Spinal cord (tissue), 10 donors: ENCODE measurements around the gene TCF20. TPM values are rescaled to one million over a fixed set of nuclear protein-coding genes. Genes with fewer than 3 reads are reported as not detected.

ENCODE experiments used
- DNase-seq, 6 donors: peaks; one replicate each; pipeline versions ENCODE4 v3.0.0 to v3.0.0-alpha.2; 2013 to 2015; ENCODE audit warnings: low spot score in 6 of 6, low read depth in 4 of 6
- H3K27ac ChIP-seq: one replicate; pipeline ENCODE4 v1.5.1; 2013; ENCODE audit warnings: low read depth, low read length, control low read depth
- H3K27me3 ChIP-seq: one replicate; pipeline ENCODE4 v1.6.1; 2013; ENCODE audit warnings: low read length; ENCODE audit not compliant: control insufficient read depth, insufficient read depth
- H3K36me3 ChIP-seq: one replicate; pipeline ENCODE4 v1.6.1; 2013; ENCODE audit warnings: low read length; ENCODE audit not compliant: control insufficient read depth, insufficient read depth
- H3K4me1 ChIP-seq: one replicate; pipeline ENCODE4 v1.6.1; 2013; ENCODE audit warnings: low read length; ENCODE audit not compliant: control insufficient read depth, insufficient read depth
- H3K4me3 ChIP-seq: one replicate; pipeline ENCODE4 v1.5.1; 2013; ENCODE audit warnings: low read depth, low read length, control low read depth
- H3K9me3 ChIP-seq: one replicate; pipeline ENCODE4 v1.6.1; 2013; ENCODE audit warnings: low read length; ENCODE audit not compliant: control insufficient read depth, insufficient read depth
- WGBS: methylation state at CpG from one replicate; pipeline ENCODE4 v1.1.5; 2013; ENCODE audit warnings: missing lambda C conversion rate; ENCODE audit not compliant: insufficient coverage; 5-methylcytosine and 5-hydroxymethylcytosine counted together
- polyA plus RNA-seq, 2 donors: library from polyadenylated mRNA; unstranded; fragments of 120-200 nt; gene quantifications; one replicate each; pipeline ENCODE4 v1.2.1, GENCODE V29; 2013; ENCODE audit not compliant: insufficient read length in 2 of 2
- total RNA-seq, 2 donors: library from RNA; depleted of rRNA in 1 of 2; stranded (reverse); fragments of 120-200 nt in 1 of 2; fragments of >200 nt in 1 of 2; gene quantifications; one replicate each; pipeline versions ENCODE4 v1.2.3 to v1.2.4, GENCODE V29; 2013 to 2014
- donor health status: healthy.

Gene TCF20
- total and polyA plus RNA-seq, 4 donors: 25.3 to 32.0 (median 29.5) TPM

DNA sequence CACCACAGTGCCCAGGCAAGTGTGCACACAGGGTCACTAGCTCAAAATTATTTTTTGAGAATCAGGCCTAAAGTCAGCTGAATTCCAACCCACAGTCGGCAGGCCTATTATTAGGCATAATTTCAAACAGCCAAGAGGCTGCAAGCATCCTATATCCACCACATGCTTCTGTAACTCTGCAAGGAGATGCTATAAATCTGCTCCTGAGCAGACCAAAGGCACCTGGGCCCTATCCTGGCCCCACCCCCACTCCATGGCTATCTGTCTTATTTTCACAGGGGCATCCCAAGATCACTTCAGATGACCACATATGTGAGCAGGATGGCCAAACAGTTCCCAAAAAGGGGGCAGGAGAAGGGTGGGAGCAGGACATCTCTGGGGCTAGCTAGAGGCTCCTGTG lies 44.6 kb downstream of the TCF20 start:
- Histone ChIP-seq H3K27me3 (no peaks in the 10 kb centered on the region), H3K4me1 (no peaks in the 10 kb centered on the region), H3K36me3 (no peaks in the 10 kb centered on the region), H3K4me3 (no peak overlapping the region), H3K9me3 (no peaks in the 10 kb centered on the region), H3K27ac (no peak overlapping the region)
- DNase-seq: no peak
- 38% methylated on average over 1 of the region's 1 CpG for WGBS

DNA sequence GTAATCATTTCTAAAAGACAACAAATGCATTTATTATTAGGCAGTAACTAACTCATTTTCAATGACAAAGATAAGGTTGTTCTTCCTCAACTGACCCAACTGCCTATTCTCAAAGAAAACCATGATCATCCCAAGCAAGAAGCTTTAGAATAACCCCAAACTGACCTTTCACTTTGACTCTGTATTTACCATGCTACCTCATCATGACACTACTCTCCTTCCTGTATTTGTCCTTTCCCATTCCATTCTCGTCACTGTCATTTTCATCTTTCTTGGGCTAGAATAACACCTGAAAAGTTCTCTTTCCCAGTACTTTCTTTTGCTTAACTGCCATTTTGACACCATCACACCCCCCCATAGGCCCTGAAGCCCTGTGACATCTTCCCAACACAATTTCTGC lies 48.3 kb downstream of the TCF20 start:
- Histone ChIP-seq H3K4me1 (no peaks in the 10 kb centered on the region), H3K36me3 (no peaks in the 10 kb centered on the region), H3K27me3 (no peaks in the 10 kb centered on the region), H3K27ac (no peak overlapping the region), H3K4me3 (no peak overlapping the region), H3K9me3 (no peaks in the 10 kb centered on the region)
- 83% methylated on average over 1 of the region's 1 CpG for WGBS
- no peak for DNase-seq

Other genes starting within 250 kb of the TCF20 start
- 10 to 100 TPM; 27.1 to 35.7 TPM for gene NAGA, start 199.8 kb downstream of the TCF20 start, total RNA-seq
- 10 to 100 TPM; 18.9 to 19.9 TPM for gene NAGA, start 199.8 kb downstream of the TCF20 start, polyA plus RNA-seq
- 10 to 100 TPM in 1 of 2 donors, 1 to 10 TPM in 1; 6.9 to 18.0 TPM for gene PHETA2, start 196.4 kb downstream of the TCF20 start, total RNA-seq
- gene PHETA2, start 196.4 kb downstream of the TCF20 start, polyA plus RNA-seq: 1 to 10 TPM; 3.4 to 6.5 TPM
- gene SMDT1, start 191.0 kb downstream of the TCF20 start, total RNA-seq: 10 to 100 TPM; 22.6 to 31.8 TPM
- gene SMDT1, start 191.0 kb downstream of the TCF20 start, polyA plus RNA-seq: 100 to 1,000 TPM; 122 to 132 TPM
- gene NDUFA6, start 179.9 kb downstream of the TCF20 start, total RNA-seq: 100 to 1,000 TPM in 1 of 2 donors, 10 to 100 TPM in 1; 62.3 to 125 TPM
- gene NDUFA6, start 179.9 kb downstream of the TCF20 start, polyA plus RNA-seq: 100 to 1,000 TPM in 1 of 2 donors, 10 to 100 TPM in 1; 96.1 to 125 TPM
- 1 to 10 TPM in 1 of 2 donors, under 1 TPM in 1; 0.79 to 2.1 TPM for gene CYP2D6, start 139.8 kb downstream of the TCF20 start, total RNA-seq
- gene CYP2D6, start 139.8 kb downstream of the TCF20 start, polyA plus RNA-seq: 1 to 10 TPM; 4.6 to 9.9 TPM
- 1 to 10 TPM; 1.2 to 1.5 TPM for gene NFAM1, start 161.8 kb upstream of the TCF20 start, total RNA-seq
- gene NFAM1, start 161.8 kb upstream of the TCF20 start, polyA plus RNA-seq: 1 to 10 TPM; 2.2 to 2.5 TPM
- 10 to 100 TPM; 15.7 to 46.4 TPM for gene RRP7A, start 249.1 kb upstream of the TCF20 start, total RNA-seq
- gene RRP7A, start 249.1 kb upstream of the TCF20 start, polyA plus RNA-seq: 10 to 100 TPM; 27.8 to 37.5 TPM